CD4-positive, alpha-beta memory T cell (primary cell): Measurements from ENCODE around the gene MRPL55. TPM values are rescaled to one million over a fixed set of nuclear protein-coding genes. Genes with fewer than 3 reads are reported as not detected.

Source experiments
- CTCF ChIA-PET: fragments of 350-600 bp; sonication (Branson Sonifier 250); formaldehyde crosslinking; loops from one replicate; lab custom pipeline; 2021; ENCODE audit warnings: inconsistent platforms; ENCODE audit not compliant: partially characterized antibody; lab: Charles Lee
- POLR2A ChIA-PET: fragments of 350-600 bp; sonication (Branson Sonifier 250); formaldehyde crosslinking; loops from one replicate; lab custom pipeline; 2021; ENCODE audit not compliant: partially characterized antibody; lab: Charles Lee
- DNase-seq, 5 donors: peaks; one replicate each; pipeline versions ENCODE4 v3.0.0 to v3.0.0-alpha.2; 2020 to 2022; ENCODE audit warnings: mixed read lengths in 1 of 5
- H3K27ac ChIP-seq: one replicate; pipeline ENCODE4 v1.7.0; 2013; ENCODE audit warnings: low read depth, low read length
- H3K27me3 ChIP-seq: 2 replicates; pipeline ENCODE4 v1.7.0; 2013; ENCODE audit warnings: mild to moderate bottlenecking, low read length, moderate library complexity; ENCODE audit not compliant: insufficient read depth
- H3K36me3 ChIP-seq: 2 replicates; pipeline ENCODE4 v1.7.0; 2013; ENCODE audit warnings: mild to moderate bottlenecking, low read length, moderate library complexity; ENCODE audit not compliant: insufficient read depth
- H3K4me1 ChIP-seq: 2 replicates; pipeline ENCODE4 v1.7.0; 2013; ENCODE audit warnings: mild to moderate bottlenecking, low read length, moderate library complexity; ENCODE audit not compliant: insufficient read depth
- H3K4me3 ChIP-seq, 2 donors: one replicate each; pipeline ENCODE4 v1.7.0; 2013; ENCODE audit warnings: low read length in 2 of 2, mild to moderate bottlenecking in 1 of 2
- H3K9me3 ChIP-seq, 2 donors: one replicate each; pipeline ENCODE4 v1.7.0; 2013; ENCODE audit warnings: low read length in 2 of 2, control low read depth in 1 of 2; ENCODE audit not compliant: control insufficient read depth in 1 of 2
- H3K27ac Mint-ChIP-seq, 7 donors: one replicate each; pipeline ENCODE4 v1.8.0; 2020 to 2021; ENCODE audit warnings: mixed read lengths in 7 of 7, mild to moderate bottlenecking in 6 of 7, inconsistent platforms in 3 of 7, moderate library complexity in 3 of 7
- H3K27me3 Mint-ChIP-seq, 2 donors: one replicate each; pipeline ENCODE4 v1.8.0; 2020 to 2021; ENCODE audit warnings: mixed read lengths in 2 of 2
- H3K36me3 Mint-ChIP-seq, 2 donors: one replicate each; pipeline ENCODE4 v1.8.0; 2020 to 2021; ENCODE audit warnings: mixed read lengths in 2 of 2, inconsistent platforms in 1 of 2, mild to moderate bottlenecking in 1 of 2
- H3K4me1 Mint-ChIP-seq, 4 donors: one replicate each; pipeline ENCODE4 v1.8.0; 2020 to 2021; ENCODE audit warnings: mixed read lengths in 4 of 4, mild to moderate bottlenecking in 1 of 4
- H3K4me3 Mint-ChIP-seq, 8 donors: one replicate each; pipeline ENCODE4 v1.8.0; 2020 to 2021; ENCODE audit warnings: mixed read lengths in 8 of 8, mild to moderate bottlenecking in 7 of 8, moderate library complexity in 6 of 8, inconsistent platforms in 3 of 8
- H3K9me3 Mint-ChIP-seq, 8 donors: one replicate each; pipeline ENCODE4 v1.8.0; 2020 to 2021; ENCODE audit warnings: mixed read lengths in 8 of 8, mild to moderate bottlenecking in 5 of 8, inconsistent platforms in 3 of 8, moderate library complexity in 1 of 8
- intact Hi-C: fragments of 100-400 bp; cut with micrococcal nuclease; formaldehyde crosslinking; loops from one replicate; pipeline ENCODE4 v1.15.1; 2023
- polyA plus RNA-seq, 2 donors: library from polyadenylated mRNA; unstranded; fragments of 300-500 nt; fragmentation: Illumina TruSeq; gene quantifications; one replicate each; pipeline ENCODE4 v1.2.3, GENCODE V29; 2021
- total RNA-seq, 2 experiments: library from RNA; stranded (reverse); gene quantifications; one replicate each; pipeline ENCODE4 v1.2.3, GENCODE V29; 2021

MRPL55 gene
- total and polyA plus RNA-seq, 4 experiments from 2014 or later, result 57.8 to 157 (median 86.5) TPM

DNA sequence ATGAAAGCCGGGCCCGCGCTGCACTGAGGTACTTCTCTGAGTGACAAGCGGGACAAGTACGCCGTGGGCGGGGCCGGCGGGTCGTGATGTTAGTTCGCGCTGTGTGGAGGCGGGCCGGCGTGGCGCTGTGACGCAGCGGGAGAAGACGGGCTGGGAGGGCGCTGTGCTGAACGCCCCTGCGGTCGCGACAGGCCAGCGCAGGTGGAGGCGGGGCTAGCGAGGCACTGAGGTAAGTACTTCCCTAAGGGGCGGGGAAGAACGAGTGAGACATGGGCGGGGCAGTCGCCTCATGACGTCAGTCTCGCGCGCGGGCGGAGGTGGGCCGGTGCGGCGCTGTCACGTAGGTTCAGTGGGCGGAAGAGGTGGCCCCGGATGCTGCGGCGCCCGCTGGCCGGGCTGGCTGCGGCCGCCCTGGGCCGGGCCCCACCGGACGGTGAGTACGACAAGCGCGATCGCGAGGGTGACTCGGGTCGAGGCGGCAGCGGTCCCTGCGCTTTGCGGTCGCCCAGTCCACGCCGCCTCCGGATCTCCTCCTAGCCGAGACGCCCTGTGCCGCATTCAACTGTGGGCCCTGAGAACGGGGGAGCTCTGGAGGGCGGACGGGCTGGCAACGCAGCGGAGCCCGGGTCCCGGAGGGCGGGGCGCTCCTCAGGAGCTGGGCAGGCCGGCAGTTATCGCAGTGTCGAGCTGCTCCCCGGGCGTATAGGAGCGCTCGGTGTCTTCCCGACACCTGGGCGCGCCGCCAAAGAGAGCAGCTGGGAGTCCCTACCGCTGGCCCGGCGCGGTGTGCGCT lies 31.0 kb upstream of the MRPL55 start, which contains the start of gene GUK1:
Gene GUK1, plus strand, starts transcription at position 349 of the 793 bp plus-strand sequence. Its CDS starts 24 bp downstream, at position 373.
- intact Hi-C loops, result loop anchor here (1.0 to 2.0 kb wide), 7 partner anchors 25 to 405 kb away; partner anchors contain the start of genes ARF1, C1orf35, IBA57 and JMJD4
- H3K4me1 ChIP-seq, result peaks cover 47% of the 10 kb centered on the region
- Mint-ChIP-seq H3K9me3 (no peaks in the 10 kb centered on the region), H3K27me3 (peaks cover 0 to 7% of the 10 kb centered on the region in 2 donors), H3K4me1 (peaks cover 14 to 47% (median 35%) of the 10 kb centered on the region in 4 donors), H3K27ac (peak within 1 kb of the TSS; percentile 91 to 100 (median 100)), H3K4me3 (peak within 1 kb of the TSS; percentile 92 to 97 (median 96)), H3K36me3 (peaks cover 0 to 24% of the 10 kb centered on the region in 2 donors)
- H3K36me3 ChIP-seq, result peaks cover 4% of the 10 kb centered on the region
- ChIA-PET POLR2A (interaction anchor here (0.6 to 5.3 kb wide), 20 partner anchors 9 to 1419 kb away, joined by 3 to 127 read pairs (median 6); partner anchors contain the start of genes ABCB10, ARF1, GJC2 and IBA57), CTCF (interaction anchor here (0.8 to 7.3 kb wide), 3 partner anchors 10 to 30 kb away, joined by 3 to 50 read pairs (median 13); partner anchors contain the start of gene IBA57)
- peak within 1 kb of the TSS; percentile 98 for H3K27ac ChIP-seq
- H3K27me3 ChIP-seq, result no peaks in the 10 kb centered on the region
- H3K9me3 ChIP-seq, result no peaks in the 10 kb centered on the region
- peak within 1 kb of the TSS; percentile 94 to 99 for H3K4me3 ChIP-seq
- peak; percentile 100 for DNase-seq

DNA sequence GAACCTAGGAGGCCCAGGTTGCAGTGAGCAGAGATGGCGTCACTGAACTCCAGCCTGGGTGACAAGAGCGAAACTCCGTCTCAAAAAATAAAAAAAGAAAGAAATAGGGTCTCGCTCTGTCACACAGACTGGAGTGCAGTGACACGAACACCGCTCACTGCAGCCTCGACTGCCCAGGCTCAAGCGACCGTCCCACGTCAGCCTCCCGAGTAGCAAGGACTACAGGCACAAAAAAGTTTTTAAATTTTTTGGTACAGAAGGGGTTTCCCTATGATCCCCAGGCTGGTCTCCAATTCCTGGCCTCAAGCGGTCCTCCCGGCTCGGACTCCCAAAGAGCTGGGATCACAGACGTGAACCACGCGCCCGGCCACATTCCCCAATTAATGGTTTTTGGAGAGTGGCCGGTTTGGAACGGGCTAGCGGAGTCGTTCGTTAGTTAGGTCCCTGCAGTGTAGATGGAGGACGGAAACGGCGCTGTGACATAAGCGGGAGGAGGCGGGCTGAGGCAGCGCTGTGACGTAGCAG lies 30.4 kb upstream of the MRPL55 start:
- no peak for DNase-seq
- Mint-ChIP-seq H3K27me3 (peaks cover 0 to 8% of the 10 kb centered on the region in 2 donors), H3K9me3 (no peaks in the 10 kb centered on the region), H3K4me1 (peaks cover 12 to 46% (median 33%) of the 10 kb centered on the region in 4 donors), H3K27ac (peak overlapping the region; percentile 91 to 100 (median 100)), H3K36me3 (peaks cover 0 to 22% of the 10 kb centered on the region in 2 donors), H3K4me3 (peak overlapping the region; percentile 92 to 97 (median 96))
- intact Hi-C loops, result loop anchor here (1.0 kb wide), 1 partner anchor 319 kb away; a partner anchor contains a TSS
- no peaks in the 10 kb centered on the region for H3K9me3 ChIP-seq
- peak overlapping the region; percentile 77 to 83 for H3K4me3 ChIP-seq
- H3K27ac ChIP-seq, result peak overlapping the region; percentile 98
- ChIA-PET POLR2A (interaction anchor here (1.2 to 5.3 kb wide), 10 partner anchors 9 to 347 kb away, joined by 3 to 127 read pairs (median 12); partner anchors contain the start of genes ARF1, IBA57, MRPL55 and RNF187), CTCF (interaction anchor here (0.8 to 7.3 kb wide), 3 partner anchors 9 to 30 kb away, joined by 3 to 50 read pairs (median 13); partner anchors contain the start of gene IBA57)
- peaks cover 41% of the 10 kb centered on the region for H3K4me1 ChIP-seq
- H3K36me3 ChIP-seq, result peaks cover 4% of the 10 kb centered on the region
- no peaks in the 10 kb centered on the region for H3K27me3 ChIP-seq

DNA sequence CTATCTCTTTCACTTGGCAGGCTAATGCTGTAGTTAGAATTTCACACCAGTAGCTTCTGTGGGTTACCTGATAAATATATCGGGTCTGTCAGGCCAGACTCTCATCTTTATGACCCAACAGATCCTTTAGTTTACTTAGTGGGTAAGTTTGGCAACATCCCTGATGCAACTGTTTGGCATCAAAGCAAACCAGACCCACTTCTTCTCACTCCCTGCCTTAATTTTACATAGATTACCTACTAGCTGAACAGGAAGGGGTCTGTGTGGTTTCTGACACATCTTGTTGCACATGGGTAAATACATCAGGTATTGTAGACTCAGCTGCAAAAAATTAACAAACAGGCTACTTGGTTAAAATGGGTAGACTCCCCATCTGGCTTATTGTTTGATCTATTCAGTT lies 27.8 kb upstream of the MRPL55 start:
- H3K4me1 Mint-ChIP-seq, result peaks cover 1 to 22% (median 10%) of the 10 kb centered on the region in 4 donors
- peaks cover 0 to 13% of the 10 kb centered on the region in 2 donors for H3K36me3 Mint-ChIP-seq
- no peak overlapping the region for H3K27ac ChIP-seq

DNA sequence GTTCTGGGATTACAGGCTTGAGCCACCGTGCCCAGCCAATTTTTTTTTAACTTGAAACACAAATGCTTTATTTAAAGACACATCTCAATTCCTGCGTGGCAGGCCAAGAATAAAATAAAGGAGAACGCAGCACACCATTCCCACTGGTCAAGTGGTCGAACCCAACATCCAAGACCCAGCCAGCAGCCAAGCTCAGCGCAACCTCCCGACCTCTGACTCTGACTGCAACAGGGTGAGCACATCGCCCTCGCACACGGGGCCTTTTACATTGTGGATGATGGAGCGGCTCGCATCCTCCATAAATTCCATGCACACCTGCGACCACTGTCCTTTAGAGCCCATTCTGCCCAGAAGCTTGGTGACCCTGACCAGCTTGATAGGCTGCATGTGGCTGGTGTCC lies 25.5 kb upstream of the MRPL55 start:
- peaks cover 10% of the 10 kb centered on the region for H3K4me1 ChIP-seq
- H3K27me3 ChIP-seq, result no peaks in the 10 kb centered on the region
- Mint-ChIP-seq H3K4me1 (peaks cover 2 to 8% (median 5%) of the 10 kb centered on the region in 4 donors), H3K36me3 (no peaks in the 10 kb centered on the region), H3K27me3 (peaks cover 4 to 10% of the 10 kb centered on the region in 2 donors), H3K9me3 (no peaks in the 10 kb centered on the region), H3K27ac (no peak overlapping the region), H3K4me3 (no peak overlapping the region)
- H3K4me3 ChIP-seq, result no peak overlapping the region
- H3K36me3 ChIP-seq, result no peaks in the 10 kb centered on the region
- no peaks in the 10 kb centered on the region for H3K9me3 ChIP-seq
- no peak overlapping the region for H3K27ac ChIP-seq
- ChIA-PET POLR2A (interaction anchor here (4.3 kb wide), 1 partner anchor 32 kb away, joined by 24 read pairs; the partner anchor contains the start of gene IBA57), CTCF (interaction anchor here (1.1 kb wide), 1 partner anchor 8 kb away, joined by 3 read pairs; no protein-coding TSS in a partner anchor)
- no peak for DNase-seq
- intact Hi-C loops, result no loop called here

More for the DNA sequence above, 27.8 kb upstream of the MRPL55 start:
- Histone ChIP-seq H3K27me3 (no peaks in the 10 kb centered on the region), H3K4me3 (no peak overlapping the region), H3K36me3 (no peaks in the 10 kb centered on the region), H3K9me3 (no peaks in the 10 kb centered on the region), H3K4me1 (peaks cover 16% of the 10 kb centered on the region)
- Mint-ChIP-seq H3K27me3 (peaks cover 0 to 8% of the 10 kb centered on the region in 2 donors), H3K27ac (peak overlapping the region in 2 of 7 donors; percentile 6 to 30), H3K9me3 (no peaks in the 10 kb centered on the region), H3K4me3 (no peak overlapping the region)
- ChIA-PET POLR2A (interaction anchor here (1.3 to 4.3 kb wide), 2 partner anchors 29 to 350 kb away, joined by 4 to 24 read pairs; partner anchors contain the start of gene IBA57), CTCF (interaction anchor here (7.3 kb wide), 1 partner anchor 30 kb away, joined by 50 read pairs; the partner anchor contains the start of gene IBA57)
- no peak for DNase-seq
- intact Hi-C loops, result no loop called here

DNA sequence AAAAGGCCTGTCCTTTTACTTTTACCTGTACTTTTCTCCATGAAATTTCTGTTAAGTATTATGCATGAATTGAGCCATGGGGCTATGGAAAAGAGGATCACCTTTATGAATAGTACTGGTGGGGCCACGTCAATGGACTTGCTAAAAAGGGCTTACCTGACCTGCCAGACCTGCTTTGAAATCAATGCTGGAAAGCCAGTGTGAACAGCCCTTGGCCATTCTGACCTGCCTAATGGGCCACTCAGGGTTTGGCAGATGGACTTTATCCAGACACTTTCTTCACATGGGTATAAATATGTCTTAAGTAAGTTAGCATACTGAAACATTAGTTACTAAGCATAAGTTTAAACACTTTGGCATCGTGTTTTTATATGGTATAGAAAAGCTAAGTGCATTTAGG lies 22.7 kb upstream of the MRPL55 start:
- no peaks in the 10 kb centered on the region for H3K36me3 Mint-ChIP-seq
- ChIA-PET POLR2A (interaction anchor here (2.3 to 2.9 kb wide), 2 partner anchors 8 to 34 kb away, joined by 11 to 18 read pairs; partner anchors contain the start of genes GUK1 and IBA57), CTCF (interaction anchor here (1.1 to 4.7 kb wide), 8 partner anchors 8 to 383 kb away, joined by 3 to 66 read pairs (median 10); partner anchors contain the start of genes GUK1 and IBA57)
- no peak for DNase-seq
- no peaks in the 10 kb centered on the region for H3K27me3 ChIP-seq
- intact Hi-C loops, result loop anchor here (1.0 kb wide), 3 partner anchors 35 to 132 kb away; no protein-coding TSS in a partner anchor
- H3K9me3 ChIP-seq, result no peaks in the 10 kb centered on the region
- H3K4me1 ChIP-seq, result peaks cover 5% of the 10 kb centered on the region
- H3K4me3 Mint-ChIP-seq, result no peak overlapping the region
- H3K27ac Mint-ChIP-seq, result no peak overlapping the region
- H3K36me3 ChIP-seq, result no peaks in the 10 kb centered on the region
- peaks cover 8 to 14% of the 10 kb centered on the region in 2 donors for H3K27me3 Mint-ChIP-seq
- H3K9me3 Mint-ChIP-seq, result no peaks in the 10 kb centered on the region
- H3K27ac ChIP-seq, result no peak overlapping the region
- no peak overlapping the region for H3K4me3 ChIP-seq
- peaks cover 2 to 5% (median 4%) of the 10 kb centered on the region in 4 donors for H3K4me1 Mint-ChIP-seq

DNA sequence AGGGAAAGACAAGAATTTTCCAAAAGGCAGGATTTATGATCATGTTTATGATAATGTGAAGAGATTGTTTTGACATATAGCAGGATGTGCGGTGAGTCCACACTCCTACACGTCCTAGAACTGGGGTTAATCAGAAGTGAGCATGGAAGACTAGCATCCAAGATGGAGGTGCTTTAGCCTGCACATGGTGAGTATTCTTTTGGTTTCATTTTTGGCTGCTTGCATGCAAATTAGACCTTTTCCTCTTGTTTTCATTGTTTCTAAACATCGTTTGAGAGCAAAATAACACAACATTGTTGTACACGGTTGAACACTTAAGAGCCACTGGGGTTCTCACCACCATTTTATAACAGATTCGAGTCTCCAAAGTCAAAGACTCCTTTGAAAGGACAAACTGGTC lies 16.1 kb upstream of the MRPL55 start:
- CTCF ChIA-PET, result interaction anchor here (1.6 kb wide), 1 partner anchor 40 kb away, joined by 6 read pairs; the partner anchor contains the start of gene IBA57
- Histone ChIP-seq H3K36me3 (no peaks in the 10 kb centered on the region), H3K27me3 (no peaks in the 10 kb centered on the region), H3K27ac (no peak overlapping the region), H3K4me1 (no peaks in the 10 kb centered on the region), H3K9me3 (no peaks in the 10 kb centered on the region), H3K4me3 (no peak overlapping the region)
- Mint-ChIP-seq H3K9me3 (no peaks in the 10 kb centered on the region), H3K36me3 (no peaks in the 10 kb centered on the region), H3K4me3 (no peak overlapping the region), H3K27me3 (peaks cover 8 to 17% of the 10 kb centered on the region in 2 donors), H3K27ac (no peak overlapping the region), H3K4me1 (peaks cover 0 to 4% (median 2%) of the 10 kb centered on the region in 4 donors)
- no peak for DNase-seq
- POLR2A ChIA-PET, result no interaction called here
- intact Hi-C loops, result no loop called here
